Thoracic aorta (tissue), 2 donors: ENCODE measurements around the gene MCC. TPM values are rescaled to one million over a fixed set of nuclear protein-coding genes. Genes with fewer than 3 reads are reported as not detected.
A peak's percentile ranks its signal among the peaks of the same experiment; 100 is the strongest.

Experiments used
- ATAC-seq: fragments of 150-250 bp; one replicate; pipeline ENCODE4 v1.8.0; 2017; ENCODE audit warnings: low read depth; ENCODE audit not compliant: insufficient number of reproducible peaks, low FRiP score
- DNase-seq: peaks from one replicate; pipeline ENCODE4 v3.0.0-alpha.2; 2020; ENCODE audit warnings: low spot score
- H3K27ac ChIP-seq, 2 donors: fragments of 200-600 bp; sonication (generic); 1 replicate in 1 of 2; 2 replicates in 1 of 2; pipeline ENCODE4 v1.5.1; 2016; ENCODE audit warnings: mild to moderate bottlenecking in 2 of 2, moderate library complexity in 2 of 2
- H3K27me3 ChIP-seq: fragments of 200-600 bp; sonication (generic); replicated peaks from 2 replicates; pipeline ENCODE4 v1.6.0; 2016; ENCODE audit warnings: mild to moderate bottlenecking; ENCODE audit not compliant: insufficient read depth
- H3K36me3 ChIP-seq: fragments of 200-600 bp; sonication (generic); one replicate; pipeline ENCODE4 v1.5.1; 2016
- H3K4me1 ChIP-seq, 2 donors: fragments of 200-600 bp; sonication (generic); 1 replicate in 1 of 2; 2 replicates in 1 of 2; pipeline versions ENCODE4 v1.5.1 to v1.6.0; 2016; ENCODE audit warnings: low read depth in 2 of 2, mild to moderate bottlenecking in 1 of 2; ENCODE audit not compliant: control insufficient read depth in 1 of 2
- H3K4me3 ChIP-seq: fragments of 200-600 bp; sonication (generic); 2 replicates; pipeline ENCODE4 v1.5.1; 2016; ENCODE audit warnings: mild to moderate bottlenecking
- H3K9me3 ChIP-seq: fragments of 200-600 bp; sonication (generic); 2 replicates; pipeline ENCODE4 v1.5.1; 2016
- CTCF ChIP-seq: fragments of 200-600 bp; sonication (generic); IDR thresholded peaks from one replicate; pipeline ENCODE4 v1.5.1; 2019; ENCODE audit warnings: antibody characterized with exemption
- total RNA-seq, 2 donors: library from RNA; depleted of rRNA; stranded (reverse); fragments of >200 nt; gene quantifications; one replicate each; pipeline versions ENCODE4 v1.1.0 to v1.2.3, GENCODE V29; 2016

Gene MCC
- total RNA-seq, 2 donors from 2014 or later, result 14.6 to 27.2 TPM

GRCh38 chr5:113380807-113381326 lies 107.4 kb downstream of the MCC start:
- H3K27ac ChIP-seq, result no peak overlapping the region
- DNase-seq, result no peak
- no peak for TF ChIP-seq CTCF
- no peaks in the 10 kb centered on the region for H3K9me3 ChIP-seq
- H3K4me1 ChIP-seq, result no peaks in the 10 kb centered on the region
- H3K36me3 ChIP-seq, result no peaks in the 10 kb centered on the region
- H3K4me3 ChIP-seq, result no peak overlapping the region
- ATAC-seq, result no peak
- H3K27me3 ChIP-seq, result no peaks in the 10 kb centered on the region

- no peaks in the 10 kb centered on the region for H3K27me3 ChIP-seq
- no peaks in the 10 kb centered on the region for H3K36me3 ChIP-seq
- no peaks in the 10 kb centered on the region for H3K9me3 ChIP-seq
- H3K27ac ChIP-seq, result no peak overlapping the region
- H3K4me3 ChIP-seq, result no peak overlapping the region
- H3K4me1 ChIP-seq, result no peaks in the 10 kb centered on the region
- ATAC-seq, result no peak
- no peak for TF ChIP-seq CTCF
- no peak for DNase-seq
Measured at GRCh38 chr5:113379936-113380806, 108.1 kb downstream of the MCC start.

- peak; percentile 64 for TF ChIP-seq CTCF
- H3K36me3 ChIP-seq, result no peaks in the 10 kb centered on the region
- H3K27me3 ChIP-seq, result no peaks in the 10 kb centered on the region
- ATAC-seq, result no peak
- H3K4me1 ChIP-seq, result no peaks in the 10 kb centered on the region
- H3K27ac ChIP-seq, result no peak overlapping the region
- no peaks in the 10 kb centered on the region for H3K9me3 ChIP-seq
- DNase-seq, result no peak
- H3K4me3 ChIP-seq, result no peak overlapping the region
Measured at GRCh38 chr5:113378959-113379541, 109.2 kb downstream of the MCC start.

GRCh38 chr5:113378514-113378913 lies 109.7 kb downstream of the MCC start:
- Histone ChIP-seq H3K9me3 (no peaks in the 10 kb centered on the region), H3K4me3 (no peak overlapping the region), H3K4me1 (no peaks in the 10 kb centered on the region), H3K27ac (no peak overlapping the region), H3K27me3 (no peaks in the 10 kb centered on the region), H3K36me3 (no peaks in the 10 kb centered on the region)
- ATAC-seq (no peak), DNase-seq (no peak)
- TF ChIP-seq CTCF, result no peak

- Histone ChIP-seq H3K27me3 (no peaks in the 10 kb centered on the region), H3K27ac (no peak overlapping the region), H3K4me3 (no peak overlapping the region), H3K36me3 (no peaks in the 10 kb centered on the region), H3K9me3 (no peaks in the 10 kb centered on the region), H3K4me1 (no peaks in the 10 kb centered on the region)
- DNase-seq (no peak), ATAC-seq (no peak)
- TF ChIP-seq CTCF, result no peak
Measured at GRCh38 chr5:113378081-113378480, 110.2 kb downstream of the MCC start.
